GM19455 (cell line): ENCODE results near the gene ARHGAP6.
"Not testable (repeated sequence)": the region's sequence is repeated elsewhere in the genome, so short reads cannot be mapped to it uniquely, and the experiment has no call there.

Experiments used
- ATAC-seq: cut with Tn5 transposase; IDR thresholded peaks from one replicate; pipeline ENCODE4 v1.9.1; 2021; ENCODE audit not compliant: unreplicated experiment

ARHGAP6 gene

GRCh38 chrX:11363069-11363594, 302.6 kb downstream of the ARHGAP6 start:
- ATAC-seq, result peak; percentile 99

GRCh38 chrX:11361666-11362065, 304.1 kb downstream of the ARHGAP6 start:
- ATAC-seq, result not testable (repeated sequence)

DNA sequence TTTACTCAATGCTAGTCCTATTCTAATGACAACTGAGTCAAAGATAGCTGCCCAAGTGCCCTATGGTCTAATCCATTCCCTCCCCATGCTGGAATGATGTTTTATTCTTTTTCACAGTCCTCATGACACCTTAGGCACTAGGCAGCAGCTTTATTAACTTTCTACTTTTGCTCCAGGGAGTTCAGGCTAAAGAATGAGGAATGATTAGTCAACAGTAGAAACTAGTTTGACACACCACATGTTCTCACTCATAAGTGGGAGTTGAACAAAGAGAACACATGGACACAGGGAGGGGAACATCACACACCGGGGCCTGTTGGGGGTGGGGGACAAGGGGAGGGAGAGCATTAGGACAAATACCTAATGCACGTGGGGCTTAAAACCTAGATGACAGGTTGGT, 309.8 kb downstream of the ARHGAP6 start:
- not testable (repeated sequence) for ATAC-seq

DNA sequence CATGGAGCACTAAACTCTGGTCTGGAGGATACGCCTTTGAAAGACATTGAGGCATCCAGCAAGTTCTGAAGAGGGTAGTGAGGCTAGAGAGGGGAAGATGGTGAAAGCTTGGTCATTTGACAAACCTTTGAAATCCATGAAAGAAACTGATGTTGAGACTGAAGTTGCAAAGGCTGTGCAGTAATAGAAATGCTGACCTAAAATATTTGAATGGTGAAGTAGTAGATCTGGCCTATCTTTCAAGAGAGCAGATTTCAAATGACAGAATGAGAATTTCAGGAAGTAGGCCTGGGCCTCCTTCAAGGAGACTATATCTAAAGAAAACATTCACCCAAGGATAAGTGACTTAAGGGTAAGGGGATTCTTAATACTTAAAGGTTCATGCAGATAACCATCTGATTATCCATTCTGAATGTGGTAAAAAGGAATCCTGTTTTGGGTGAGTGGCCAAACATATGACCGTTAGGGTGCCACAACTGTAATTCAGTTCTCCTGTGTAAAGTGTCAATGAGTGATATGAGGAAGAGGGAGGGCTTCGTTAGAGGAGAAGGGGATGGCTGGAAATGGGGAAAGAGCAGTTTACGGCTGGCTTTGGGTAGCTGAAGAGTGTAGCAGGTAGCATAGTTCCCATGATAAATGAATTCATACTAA, 310.3 kb downstream of the ARHGAP6 start:
- no peak for ATAC-seq

DNA sequence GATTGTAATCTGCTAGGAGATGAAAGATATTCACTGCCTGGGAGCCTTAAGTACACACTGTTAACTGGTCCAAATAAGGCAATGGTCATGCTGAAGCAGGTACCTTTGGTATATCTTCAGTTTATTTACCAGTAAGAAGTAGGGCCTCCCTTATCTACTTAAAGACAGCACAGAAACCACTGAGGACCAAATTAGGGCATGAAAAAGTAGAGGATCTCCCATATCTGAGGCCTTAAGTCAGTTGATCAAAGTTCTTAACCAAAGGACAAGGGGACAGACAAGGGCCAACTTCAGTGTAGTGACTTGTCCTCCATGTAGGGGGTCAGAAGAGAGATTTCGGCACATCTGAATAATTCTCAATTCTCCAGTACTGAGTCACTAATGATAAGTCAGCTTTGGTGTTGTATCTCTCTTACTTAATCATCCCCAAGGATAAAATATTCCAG, 313.4 kb downstream of the ARHGAP6 start:
- no peak for ATAC-seq

- ATAC-seq, result no peak
Observed at GRCh38 chrX:11351375-11352295, 314.1 kb downstream of the ARHGAP6 start.

DNA sequence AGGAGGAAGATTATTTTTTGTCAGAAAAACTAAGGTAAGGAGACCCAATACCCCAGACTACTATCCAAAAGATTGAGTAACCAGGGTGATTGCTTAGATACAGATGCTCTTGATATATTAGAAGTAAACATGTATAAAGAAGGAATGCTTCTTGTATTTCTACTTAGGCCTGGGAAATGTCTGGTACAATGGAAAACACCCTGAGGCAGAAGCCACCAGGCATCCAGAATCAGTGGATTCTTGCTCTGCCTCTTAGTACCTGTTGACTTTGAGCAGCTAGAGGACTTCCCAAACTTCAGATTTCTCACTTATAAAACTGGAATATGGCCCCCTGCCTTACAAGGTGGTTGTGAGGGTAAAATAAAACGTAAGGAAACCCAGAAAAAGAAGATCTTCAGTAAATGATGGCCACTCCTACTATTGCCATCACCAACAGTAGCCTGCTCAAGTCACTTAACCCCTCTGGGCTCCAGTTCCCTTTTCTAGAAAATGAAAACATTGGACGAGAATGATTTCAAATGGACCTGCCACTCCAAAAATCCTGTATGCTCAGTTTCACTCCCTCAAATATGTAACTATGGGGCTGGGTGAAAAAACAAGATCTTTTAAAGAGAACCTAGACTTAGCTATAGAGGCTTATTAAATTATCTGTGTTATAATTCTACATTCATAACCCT, 315.9 kb downstream of the ARHGAP6 start:
- no peak for ATAC-seq

DNA sequence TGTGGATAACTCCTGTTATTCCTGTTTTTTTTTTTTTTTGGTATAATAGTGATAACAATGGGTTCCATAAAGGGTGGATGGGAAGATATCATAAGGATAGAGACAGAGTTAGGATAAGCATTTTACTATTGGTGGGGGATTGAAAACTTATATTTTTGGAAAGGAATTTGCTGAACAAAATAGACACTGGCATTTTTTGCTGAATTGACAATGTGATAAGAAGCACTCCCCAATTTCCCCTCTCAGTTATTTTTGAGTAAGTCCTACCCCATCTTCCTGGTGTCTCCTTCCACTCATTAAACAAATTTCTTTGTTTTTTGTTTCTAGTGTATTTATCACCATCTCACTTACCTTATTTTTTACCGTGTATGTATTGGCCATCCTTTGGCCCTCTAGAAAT, 316.7 kb downstream of the ARHGAP6 start:
- ATAC-seq, result no peak

DNA sequence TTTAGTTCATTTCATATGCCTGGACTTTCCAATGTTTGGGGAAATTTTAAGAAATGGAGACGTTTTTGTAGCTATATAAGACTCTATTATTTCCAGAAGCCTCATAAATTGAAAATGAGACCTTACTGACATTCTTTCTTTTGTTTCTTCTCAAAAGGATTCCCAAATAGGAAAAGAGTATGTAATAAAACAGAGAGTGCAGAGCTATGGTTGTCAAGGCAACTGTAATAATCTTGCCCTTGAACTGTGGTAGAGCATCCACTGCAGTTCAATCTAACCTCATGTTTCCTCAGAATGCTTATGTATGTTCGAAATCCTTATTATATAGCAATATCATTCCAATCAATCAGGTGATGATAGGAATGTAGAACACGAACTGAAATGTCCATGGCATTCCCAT, 318.4 kb downstream of the ARHGAP6 start:
- no peak for ATAC-seq

DNA sequence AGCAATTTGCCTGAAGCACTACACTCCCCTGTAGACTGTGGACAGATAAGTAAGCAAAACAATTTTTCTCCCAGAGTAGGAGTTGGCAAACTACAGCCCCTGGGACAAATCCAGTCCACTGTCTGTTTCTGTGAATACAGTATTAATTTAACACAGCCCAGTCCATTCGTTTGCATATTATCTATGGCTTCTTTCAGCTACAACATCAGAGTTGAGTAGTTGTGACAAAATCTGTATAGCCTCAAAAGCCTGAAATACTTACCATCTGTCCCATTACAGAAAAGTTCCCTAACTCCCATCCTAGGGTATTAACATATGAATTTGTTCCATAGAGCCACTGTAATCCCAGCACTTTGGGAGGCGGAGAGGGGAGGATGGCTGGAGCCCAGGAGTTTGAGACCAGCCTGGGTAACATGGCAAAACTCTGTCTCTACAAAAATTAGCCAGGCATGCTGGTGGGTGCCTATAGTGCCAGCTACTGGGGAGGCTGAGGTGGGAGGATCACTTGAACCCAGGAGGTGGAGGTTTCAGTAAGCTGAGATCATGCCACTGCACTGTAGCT, 319.5 kb downstream of the ARHGAP6 start:
- no peak for ATAC-seq

DNA sequence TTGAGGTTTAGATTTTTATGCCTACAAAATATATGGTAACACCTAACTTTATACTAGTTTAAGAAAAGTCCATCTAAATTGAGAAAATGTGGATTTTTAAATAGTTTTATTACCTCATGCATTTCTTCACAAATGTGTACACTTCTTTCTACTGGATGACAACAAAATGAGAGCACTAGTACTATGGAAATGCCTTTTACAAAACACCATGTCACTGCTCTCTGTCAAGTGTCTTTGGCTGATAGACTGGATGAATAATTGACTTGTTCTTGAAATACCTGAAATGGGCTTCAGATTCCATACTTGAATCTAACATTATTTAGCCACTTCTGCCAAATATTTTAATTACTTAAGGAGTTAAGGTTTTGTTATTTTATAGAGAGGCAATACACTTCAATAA, 323.0 kb downstream of the ARHGAP6 start:
- ATAC-seq, result no peak

GRCh38 chrX:11341274-11342201, 324.2 kb downstream of the ARHGAP6 start:
- peak; percentile 80 for ATAC-seq

DNA sequence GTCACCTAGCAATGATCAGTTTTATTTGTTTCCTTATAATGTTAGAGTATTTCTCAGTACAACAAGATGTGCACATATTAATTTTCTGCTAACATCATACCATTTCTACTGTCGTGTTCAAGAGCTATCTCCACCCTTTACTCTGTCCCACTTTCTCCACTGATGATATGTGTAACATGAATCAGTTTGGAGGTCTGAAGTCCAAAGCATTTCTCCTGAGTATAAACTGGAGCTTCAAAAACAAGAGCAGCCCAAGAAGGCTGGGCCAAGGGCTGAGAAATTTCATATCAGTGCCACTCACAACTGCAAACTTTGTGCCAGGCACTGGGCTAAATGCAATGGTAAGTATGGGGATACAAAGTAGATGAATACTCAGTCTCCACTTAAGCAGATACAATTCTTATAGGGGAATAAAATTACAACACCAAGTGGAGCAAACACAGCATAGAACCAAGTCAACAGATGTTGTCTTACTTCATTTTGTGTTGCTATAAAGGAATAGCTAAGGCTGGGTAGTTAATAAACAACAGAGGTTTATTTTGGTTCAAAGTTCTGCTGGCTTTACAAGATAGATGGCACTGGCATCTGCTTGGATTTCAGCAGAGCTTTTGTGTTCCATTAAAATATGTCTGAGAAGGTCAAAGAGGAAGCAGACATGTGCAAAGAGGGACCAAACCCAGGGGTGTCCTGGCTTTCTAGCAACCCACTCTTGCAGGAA, 328.3 kb downstream of the ARHGAP6 start:
- ATAC-seq, result no peak

DNA sequence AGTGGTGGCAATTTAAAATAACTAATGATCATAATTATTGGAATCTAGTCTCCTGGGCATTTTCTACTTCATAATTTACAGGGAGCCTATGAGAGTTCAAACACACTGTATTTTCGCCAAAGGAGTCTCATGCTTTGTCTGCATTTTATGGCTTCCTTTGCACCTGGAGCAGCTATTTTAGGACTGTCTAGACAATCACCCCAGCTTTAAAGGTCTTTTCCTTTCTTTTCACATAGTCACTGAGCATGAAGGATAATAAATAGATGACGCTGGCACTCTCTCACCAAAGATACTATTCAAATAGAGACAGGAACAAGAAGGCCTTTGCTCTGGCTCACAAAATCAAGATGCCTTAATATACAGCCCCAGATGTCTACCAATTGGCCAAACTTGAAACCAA, 329.5 kb downstream of the ARHGAP6 start:
- no peak for ATAC-seq

GRCh38 chrX:11334165-11334564, 331.6 kb downstream of the ARHGAP6 start:
- ATAC-seq, result no peak

DNA sequence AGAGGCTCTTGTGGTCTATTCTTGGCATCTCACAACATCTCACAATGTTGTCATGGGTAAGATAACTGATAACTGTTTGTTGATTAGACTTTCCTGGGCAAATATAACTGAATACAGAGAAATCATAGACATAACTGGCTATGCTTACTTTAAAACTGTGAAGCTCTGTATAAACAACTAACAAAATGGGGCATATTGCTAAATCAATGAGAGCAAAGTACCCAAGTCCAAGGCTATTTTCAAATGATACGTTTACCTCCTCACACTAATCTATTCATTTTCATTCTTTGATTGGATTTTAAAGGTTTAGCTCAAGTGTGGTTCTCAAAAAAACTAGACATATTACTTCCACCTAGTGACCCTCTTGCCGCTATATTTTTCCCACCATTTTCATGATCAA, 333.9 kb downstream of the ARHGAP6 start:
- ATAC-seq, result no peak

GRCh38 chrX:11329021-11329420, 336.7 kb downstream of the ARHGAP6 start:
- no peak for ATAC-seq

DNA sequence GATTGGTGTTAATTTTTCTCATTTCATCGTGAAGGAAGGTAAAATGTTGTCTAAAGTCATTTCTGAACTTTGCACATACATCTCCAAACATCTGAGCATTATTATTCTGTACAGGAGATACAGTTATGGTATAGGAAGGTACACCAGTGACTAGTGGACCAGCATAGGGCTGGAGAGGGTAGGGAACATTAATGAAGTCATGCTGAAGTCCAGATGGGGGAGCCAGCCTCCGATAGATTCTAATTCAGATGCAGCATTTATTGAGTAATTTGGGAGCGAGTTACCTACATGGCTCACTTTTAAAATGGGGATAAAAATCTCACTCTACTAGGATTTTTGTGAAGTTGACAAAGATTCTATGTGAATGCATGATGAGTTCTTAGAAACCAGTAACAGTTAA, 337.6 kb downstream of the ARHGAP6 start:
- ATAC-seq, result no peak

- ATAC-seq, result no peak
Observed at GRCh38 chrX:11321986-11322385, 343.7 kb downstream of the ARHGAP6 start.
